GM21723 (cell line): ENCODE data around the gene RFFL.
"Not testable (repeated sequence)": the region's sequence is repeated elsewhere in the genome, so short reads cannot be mapped to it uniquely, and the experiment has no call there.

Experiments used
- ATAC-seq: cut with Tn5 transposase; IDR thresholded peaks from one replicate; pipeline ENCODE4 v1.9.1; 2021; ENCODE audit warnings: mild to moderate bottlenecking, moderate library complexity; ENCODE audit not compliant: unreplicated experiment

Gene RFFL

GRCh38 chr17:35010093-35010492, 53.4 kb downstream of the RFFL start:
- ATAC-seq: no peak

DNA sequence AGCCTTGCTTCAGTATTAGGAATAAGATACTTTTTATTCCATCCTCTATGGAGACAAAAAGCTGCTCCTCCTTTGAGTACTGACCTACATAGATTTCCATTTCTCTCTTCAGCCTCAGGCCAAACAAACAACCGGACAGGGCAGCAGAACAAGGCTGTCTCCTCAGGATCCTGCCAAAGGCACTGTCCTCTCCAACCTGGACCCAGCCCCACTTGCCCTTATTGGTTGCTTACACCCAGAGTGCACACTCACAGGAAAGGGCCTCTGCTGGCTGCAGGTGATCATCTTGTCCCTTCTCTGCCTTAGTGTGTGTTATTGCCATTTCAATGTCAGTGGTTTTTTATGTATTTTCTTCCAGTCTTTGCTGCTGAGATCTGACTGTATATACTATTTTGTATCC, 56.5 kb downstream of the RFFL start:
- ATAC-seq: no peak

DNA sequence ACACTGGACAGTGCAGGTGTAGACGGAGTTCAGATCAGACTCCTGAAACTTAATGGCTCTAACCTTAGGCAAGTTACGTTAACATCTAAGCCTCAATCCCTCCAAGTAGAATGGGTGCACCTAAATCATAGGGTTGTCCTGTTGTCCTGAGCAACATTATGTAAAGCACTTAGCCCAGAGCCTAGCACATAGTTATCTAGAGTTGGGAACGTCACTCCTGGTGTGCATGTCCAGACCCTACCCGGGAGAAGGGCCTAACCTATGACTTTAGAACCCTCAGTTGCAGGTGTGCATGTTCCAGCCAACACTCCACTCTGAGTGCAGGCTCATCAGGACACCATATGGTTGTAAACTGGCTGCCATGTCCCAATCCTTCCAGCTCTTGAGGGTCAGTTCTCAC, 57.2 kb downstream of the RFFL start:
- no peak for ATAC-seq

DNA sequence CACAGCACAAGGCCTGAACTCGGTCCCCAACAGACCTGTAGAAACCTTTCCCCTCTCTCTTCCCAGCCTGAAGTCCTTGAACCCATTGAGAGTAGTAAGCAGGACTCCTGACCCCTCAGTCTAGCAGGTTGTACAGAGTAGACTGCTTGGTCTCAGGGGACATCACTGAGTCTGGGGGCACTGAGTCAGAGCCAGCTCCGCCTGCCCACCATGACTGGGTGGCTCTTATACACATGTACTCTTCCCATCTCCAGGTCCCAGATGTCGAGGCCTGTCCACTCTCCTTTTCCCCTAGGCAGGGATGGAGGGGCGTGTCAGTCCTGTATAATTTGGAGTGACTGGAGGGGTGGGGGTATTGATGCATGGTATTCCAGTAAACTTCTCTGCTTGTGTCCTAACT, 59.7 kb downstream of the RFFL start:
- ATAC-seq: no peak

- ATAC-seq: no peak
Observed at GRCh38 chr17:35002876-35003551, 60.5 kb downstream of the RFFL start.

DNA sequence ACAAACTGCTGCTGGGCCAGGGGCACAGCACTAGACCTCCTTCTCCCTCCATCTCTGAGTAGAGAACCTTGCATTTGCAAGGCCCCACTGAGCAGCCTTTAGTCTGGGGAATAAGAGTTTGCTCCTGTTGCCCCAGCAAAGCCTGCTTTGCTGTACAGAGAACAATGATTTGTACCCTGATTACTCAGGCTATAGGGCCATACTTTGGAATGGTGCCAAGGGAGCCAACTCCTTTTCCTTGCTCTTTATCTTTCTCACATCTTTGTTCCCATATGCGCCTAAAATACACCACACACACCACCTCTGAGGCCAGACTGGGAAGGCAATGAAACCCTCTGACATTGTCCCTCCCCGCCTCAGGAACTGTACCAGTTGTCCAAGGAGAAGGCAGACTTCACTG, 62.0 kb downstream of the RFFL start:
- no peak for ATAC-seq

DNA sequence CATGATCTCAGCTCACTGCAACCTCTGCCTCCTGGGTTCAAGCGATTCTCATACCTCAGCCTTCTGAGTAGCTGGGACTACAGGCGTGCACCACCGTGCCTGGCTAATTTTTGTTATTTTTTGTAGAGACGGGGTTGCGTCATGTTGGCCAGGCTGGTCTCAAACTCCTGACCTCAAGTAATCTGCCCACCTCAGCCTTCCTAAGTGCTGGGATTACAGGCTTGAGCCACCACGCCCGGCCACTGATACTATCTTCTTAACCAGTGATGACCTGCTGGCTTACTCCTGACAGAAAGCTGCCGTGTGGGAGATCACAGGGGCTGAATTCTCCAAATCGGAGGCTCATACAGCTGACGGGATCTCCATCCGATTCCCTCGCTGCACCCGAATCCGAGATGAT, 62.5 kb downstream of the RFFL start:
- not testable (repeated sequence) for ATAC-seq

DNA sequence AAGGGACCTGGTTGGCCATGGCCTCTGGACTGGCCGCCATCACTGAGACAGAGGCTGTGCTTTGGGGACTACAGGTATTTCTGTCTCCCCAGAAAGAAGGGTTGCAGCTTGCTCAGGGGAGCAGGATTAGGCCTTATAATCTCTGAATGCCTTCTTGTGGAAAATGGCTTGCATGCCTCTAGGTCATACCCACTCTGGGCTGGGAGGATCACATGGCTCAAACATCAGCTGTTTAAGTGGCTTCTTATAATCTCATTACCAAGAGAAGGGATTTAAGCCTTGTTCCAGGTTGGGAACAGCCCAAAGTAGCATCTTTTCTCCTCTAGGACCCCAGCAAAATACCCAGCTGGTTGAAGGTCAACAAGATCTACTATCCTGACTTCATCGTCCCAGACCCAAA, 64.1 kb downstream of the RFFL start:
- ATAC-seq: no peak

DNA sequence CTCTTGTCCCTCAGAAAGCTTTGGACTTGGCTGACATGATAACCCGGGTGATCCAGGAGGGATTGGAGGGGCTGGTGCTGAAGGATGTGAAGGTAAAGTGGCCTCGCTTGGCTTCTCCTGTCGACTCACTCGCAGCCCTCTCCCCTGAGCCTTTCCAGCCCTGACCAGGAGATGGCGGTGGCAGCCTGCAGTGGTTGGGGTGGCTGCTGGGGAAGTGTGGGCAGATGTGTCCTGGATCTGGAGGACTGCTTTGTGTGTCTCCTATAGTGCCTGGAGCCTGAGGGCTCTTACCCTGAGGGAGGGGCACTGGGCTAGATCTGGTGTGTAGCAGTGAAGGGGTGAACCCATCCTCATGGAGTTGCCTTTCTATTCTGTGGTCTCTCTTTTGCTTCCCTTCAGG, 65.3 kb downstream of the RFFL start:
- peak; percentile 57 for ATAC-seq

DNA sequence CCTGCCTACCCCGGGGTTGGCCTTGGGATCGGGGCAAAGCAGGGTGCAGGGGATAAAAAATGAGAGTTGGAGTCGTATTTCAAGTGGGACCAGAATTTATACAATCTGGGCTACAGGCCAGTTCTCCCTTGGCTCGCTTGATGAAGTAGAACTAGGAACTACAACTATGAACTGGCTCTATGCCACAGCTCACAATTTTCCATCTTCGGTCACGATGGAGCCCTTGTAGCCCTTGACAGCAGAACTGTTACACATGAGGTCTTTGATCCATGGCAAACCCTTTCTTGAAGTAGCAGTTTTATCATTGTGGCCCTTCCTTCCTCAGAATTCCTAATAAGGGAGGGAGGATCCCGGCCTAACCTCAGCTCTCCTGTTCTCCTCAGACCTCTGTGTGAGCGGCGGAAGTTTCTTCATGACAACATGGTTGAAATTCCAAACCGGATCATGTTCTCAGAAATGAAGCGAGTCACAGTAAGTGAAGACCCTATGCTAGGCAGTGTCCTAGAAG, 66.1 kb downstream of the RFFL start:
- no peak for ATAC-seq

DNA sequence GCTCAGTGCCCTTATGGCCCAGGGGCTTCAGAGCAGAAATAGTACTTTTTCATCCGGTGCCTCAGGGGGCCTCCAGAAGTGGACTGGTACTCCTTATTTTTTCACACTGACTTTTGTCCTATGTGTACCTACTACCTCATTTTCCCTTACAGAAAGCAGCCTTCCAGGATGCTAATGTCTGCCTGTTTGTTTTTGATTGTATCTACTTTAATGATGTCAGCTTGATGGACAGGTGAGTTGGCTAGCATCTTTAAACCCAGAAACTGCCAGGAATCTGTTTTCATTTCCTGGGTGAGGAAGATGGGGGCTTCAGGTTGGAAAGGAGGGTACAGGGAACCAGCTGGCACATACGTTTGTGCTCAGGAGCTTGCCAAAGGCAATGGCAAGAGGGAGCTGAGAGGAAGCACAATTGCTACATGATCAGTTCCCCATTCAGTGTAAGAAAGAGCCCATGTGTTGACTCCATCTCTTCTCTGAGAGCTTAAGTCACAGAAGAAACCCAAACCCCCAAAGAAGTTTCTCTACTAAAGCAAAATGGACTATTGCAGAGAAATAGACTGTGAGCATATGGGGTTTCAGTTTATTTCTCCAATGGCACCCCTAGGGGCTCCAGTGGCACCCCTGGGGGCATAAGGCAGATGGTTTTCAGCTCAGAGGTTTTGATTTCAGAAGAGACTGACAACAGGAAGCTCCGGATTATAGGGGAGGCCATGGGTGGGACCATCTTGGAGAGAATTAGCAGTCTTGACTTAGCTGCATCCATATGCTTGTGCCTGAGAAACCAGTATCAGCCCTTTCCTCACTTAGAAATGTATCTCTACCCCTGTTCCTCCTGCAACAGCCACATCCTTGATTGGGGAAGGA, 66.9 kb downstream of the RFFL start:
- ATAC-seq: no peak

DNA sequence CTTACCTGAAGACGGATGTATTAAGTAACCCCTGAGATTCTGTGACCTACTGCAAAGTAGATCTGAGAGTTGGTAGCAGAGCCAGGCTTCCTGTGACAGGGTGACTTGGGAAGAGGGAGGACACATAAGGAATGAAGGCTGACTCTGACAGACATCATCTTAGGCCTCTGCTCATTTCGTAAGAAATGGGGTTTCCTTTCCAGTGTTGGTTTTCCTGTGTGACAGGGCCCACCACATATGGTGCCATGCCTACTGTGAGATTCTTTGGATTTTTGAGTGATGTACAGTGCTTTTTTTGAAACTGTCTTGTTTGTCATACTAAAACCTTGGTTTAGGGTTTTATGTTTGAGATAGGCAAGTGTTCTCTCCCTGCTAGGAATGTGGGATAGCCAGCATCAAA, 70.5 kb downstream of the RFFL start:
- ATAC-seq: no peak

GRCh38 chr17:34991606-34992005, 71.9 kb downstream of the RFFL start:
- no peak for ATAC-seq

DNA sequence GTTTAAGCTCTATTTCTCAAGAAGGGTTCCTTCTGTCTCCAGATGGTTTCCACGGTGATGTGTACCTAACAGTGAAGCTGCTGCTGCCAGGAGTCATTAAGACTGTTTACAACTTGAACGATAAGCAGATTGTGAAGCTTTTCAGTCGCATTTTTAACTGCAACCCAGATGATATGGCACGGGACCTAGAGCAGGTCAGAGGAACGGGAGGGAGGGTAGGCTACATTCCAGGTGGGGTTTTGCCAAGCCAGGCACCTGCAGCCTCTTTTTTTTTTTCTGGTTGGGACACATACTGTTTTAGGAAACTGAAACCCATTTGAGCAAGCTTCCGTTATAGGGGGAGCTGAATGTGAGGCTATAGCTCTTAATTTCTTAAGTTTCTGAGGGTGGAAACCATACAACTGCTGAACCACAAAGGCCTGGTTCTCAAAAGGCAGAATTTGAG, 72.6 kb downstream of the RFFL start:
- ATAC-seq: no peak

DNA sequence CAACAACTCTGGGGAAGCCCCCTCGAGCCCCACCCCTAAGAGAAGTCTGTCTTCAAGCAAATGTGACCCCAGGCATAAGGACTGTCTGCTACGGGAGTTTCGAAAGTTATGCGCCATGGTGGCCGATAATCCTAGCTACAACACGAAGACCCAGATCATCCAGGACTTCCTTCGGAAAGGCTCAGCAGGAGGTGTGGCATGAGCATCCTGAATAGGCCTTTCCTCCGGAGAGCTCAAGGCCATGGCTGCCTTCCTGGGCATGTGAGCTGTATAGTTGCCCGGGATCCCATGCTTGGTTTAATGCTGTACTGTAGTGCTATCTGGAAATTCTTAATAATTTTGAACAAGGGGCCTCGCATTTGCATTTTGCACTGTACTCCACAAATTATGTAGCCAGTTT, 74.0 kb downstream of the RFFL start:
- ATAC-seq: no peak

- no peak for ATAC-seq
Observed at GRCh38 chr17:34988644-34989043, 74.9 kb downstream of the RFFL start.

DNA sequence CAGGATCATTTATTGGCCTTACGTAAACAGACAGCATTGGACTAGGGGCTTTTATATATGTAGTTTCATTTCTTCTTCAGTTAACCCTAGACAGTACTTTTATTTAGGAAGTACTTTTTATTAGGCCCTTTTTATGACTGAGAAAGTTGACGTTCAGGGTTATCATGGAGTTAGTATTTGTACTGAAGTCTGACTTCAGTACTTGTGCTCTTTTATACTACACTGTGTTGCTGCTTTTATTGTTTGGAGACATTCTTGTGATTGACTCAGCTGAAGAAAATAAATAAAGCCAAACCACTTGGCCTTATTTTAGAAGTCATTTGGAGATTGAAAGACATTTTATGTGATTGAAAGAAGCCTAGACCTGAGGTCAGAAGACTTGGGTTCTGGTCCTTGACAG, 76.3 kb downstream of the RFFL start:
- ATAC-seq: no peak

- no peak for ATAC-seq
Observed at GRCh38 chr17:34981538-34982241, 81.8 kb downstream of the RFFL start.

DNA sequence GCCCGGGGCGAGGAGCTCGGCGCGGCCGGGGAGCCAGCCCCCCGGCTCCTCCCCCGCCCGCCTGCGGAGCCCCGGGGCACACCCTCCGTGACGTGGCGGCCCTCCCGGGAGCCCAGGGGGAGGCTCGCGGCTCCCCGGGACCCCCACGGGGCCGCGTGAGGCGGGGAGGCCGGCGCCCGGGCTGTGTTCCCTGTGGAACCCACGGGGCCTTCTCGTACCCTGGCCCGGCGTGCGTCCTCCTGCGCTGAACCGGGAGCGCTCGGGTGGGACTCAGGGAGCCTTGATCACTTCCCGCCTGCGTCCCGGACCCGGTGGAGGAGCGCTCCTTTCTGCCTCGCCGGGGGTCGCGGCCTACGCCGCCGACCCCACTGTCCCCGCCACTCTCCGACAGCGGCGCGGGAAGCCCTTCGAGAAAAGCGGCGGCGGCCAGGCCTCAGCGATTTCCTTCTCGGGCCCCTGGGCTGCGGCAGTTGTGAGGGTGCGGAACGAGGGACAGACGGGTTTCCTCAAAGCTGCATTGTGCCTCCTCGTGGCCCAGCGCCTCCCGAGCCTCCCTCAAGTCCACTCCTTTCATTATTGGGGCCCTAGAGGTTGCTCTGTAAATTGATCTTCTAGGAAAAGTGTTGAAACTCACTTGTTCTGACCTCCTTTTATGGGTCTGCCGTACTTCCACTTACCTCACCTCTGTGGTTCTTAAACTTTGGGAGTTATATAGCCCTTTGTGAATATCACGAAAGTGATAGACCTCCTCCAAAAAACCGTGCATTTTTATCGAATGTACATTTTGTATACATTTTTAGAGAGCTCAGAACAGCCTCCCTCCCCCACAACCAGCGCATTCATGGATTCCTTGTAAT, 82.6 kb downstream of the RFFL start:
- ATAC-seq: peak; percentile 85

GRCh38 chr17:34980353-34980680, 83.2 kb downstream of the RFFL start, which contains the start of gene LIG3:
TSS of gene LIG3 (plus strand) at chr17:34980512. CDS start at chr17:34983006, 2,494 bp downstream.
- peak; percentile 78 for ATAC-seq
